ENCODE data around the gene KCNK7.

The KCNK7 gene

DNA sequence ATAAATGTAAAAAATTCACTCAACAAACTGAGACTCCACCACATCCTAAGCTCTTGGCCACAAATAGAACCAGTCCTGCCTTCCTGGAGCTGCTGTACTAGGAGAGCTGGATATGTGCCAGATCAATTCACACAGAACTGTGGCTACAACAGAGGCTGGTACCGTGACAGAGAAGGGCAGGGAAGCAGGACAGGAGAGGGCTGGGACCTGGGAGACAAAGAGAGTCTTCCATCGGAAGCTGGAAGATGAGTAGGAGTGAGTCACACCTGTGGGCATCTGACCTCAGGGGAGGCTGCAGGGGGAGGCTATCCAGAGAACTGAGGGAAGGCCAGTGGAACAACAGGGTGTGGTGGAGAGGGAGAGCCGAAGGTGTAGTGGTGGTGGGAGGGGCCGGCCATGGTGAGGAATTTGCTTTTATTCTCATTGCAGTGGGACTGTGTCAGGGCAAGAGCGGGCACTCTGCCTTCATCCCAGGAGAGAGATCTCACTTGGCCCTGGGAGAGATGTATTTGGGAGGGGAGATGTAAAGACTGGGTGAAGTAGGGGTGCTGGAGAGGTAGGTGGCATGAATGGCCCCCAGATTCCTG is 35.6 kb downstream of the KCNK7 start:
- DNase-seq: peak; percentile 60 to 69
- TF ChIP-seq GATA1 (IDR thresholded peaks at IDR 0.05; ENCODE audit: low read depth, low read length) (no peak), POLR2A (IDR thresholded peaks at IDR 0.05; ENCODE audit: low read length) (no peak)

DNA sequence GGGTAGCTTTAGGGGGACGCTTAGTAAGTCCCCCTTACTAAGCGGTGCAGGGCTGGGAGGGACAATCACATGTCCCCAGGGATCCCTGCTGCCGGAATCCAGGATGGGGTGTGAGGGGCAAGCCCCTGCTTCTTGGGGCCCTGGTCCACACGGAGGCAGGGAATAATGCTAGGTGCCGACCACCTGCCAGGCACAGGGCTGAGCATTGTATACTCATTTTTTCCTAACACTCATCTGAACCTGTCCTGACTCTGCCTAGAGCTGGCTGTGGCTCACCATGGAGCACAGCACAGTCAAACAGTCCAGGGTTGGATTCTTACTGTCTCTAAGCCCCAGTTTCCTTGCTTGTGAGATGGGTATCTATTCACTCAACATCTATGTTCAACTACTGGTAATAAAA is 36.1 kb downstream of the KCNK7 start:
- DNase-seq: no peak

DNA sequence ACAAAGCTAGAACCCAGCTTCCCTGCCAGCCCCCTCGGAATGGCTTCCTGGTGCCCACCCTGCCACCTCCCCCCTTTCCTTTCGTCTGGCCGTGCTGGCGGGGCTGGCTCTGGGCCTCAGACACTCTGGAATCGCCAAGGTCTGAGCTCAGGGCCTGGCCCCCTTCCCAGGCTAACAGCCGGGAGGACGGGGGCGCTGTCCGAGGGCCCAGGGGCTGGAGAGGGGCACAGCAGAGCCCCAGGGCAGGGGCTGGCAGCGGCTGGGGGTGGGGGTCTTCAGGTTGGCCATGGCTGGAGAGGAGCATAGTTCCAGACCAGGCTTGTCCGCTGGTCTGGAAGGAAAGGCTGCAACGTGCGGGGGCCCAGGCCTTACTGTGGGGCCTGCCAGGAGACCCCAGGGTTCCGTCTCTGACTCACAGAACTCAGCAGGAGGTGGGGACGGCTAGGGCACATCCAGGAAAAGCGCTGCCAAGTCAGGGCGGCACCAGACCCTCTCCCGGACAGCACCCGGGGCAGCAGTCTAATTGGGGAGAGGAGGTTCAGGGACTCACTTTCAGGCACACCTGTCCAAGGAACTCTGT is 36.6 kb downstream of the KCNK7 start:
- no peak for DNase-seq
- TF ChIP-seq GATA1 (IDR thresholded peaks at IDR 0.05; ENCODE audit: low read depth, low read length) (no peak), POLR2A (IDR thresholded peaks at IDR 0.05; ENCODE audit: low read length) (no peak)

More for the DNA sequence above, 36.1 kb downstream of the KCNK7 start:
- no peak for TF ChIP-seq POLR2A (IDR thresholded peaks at IDR 0.05; ENCODE audit: low read length)
- no peak for TF ChIP-seq GATA1 (IDR thresholded peaks at IDR 0.05; ENCODE audit: low read depth, low read length)

DNA sequence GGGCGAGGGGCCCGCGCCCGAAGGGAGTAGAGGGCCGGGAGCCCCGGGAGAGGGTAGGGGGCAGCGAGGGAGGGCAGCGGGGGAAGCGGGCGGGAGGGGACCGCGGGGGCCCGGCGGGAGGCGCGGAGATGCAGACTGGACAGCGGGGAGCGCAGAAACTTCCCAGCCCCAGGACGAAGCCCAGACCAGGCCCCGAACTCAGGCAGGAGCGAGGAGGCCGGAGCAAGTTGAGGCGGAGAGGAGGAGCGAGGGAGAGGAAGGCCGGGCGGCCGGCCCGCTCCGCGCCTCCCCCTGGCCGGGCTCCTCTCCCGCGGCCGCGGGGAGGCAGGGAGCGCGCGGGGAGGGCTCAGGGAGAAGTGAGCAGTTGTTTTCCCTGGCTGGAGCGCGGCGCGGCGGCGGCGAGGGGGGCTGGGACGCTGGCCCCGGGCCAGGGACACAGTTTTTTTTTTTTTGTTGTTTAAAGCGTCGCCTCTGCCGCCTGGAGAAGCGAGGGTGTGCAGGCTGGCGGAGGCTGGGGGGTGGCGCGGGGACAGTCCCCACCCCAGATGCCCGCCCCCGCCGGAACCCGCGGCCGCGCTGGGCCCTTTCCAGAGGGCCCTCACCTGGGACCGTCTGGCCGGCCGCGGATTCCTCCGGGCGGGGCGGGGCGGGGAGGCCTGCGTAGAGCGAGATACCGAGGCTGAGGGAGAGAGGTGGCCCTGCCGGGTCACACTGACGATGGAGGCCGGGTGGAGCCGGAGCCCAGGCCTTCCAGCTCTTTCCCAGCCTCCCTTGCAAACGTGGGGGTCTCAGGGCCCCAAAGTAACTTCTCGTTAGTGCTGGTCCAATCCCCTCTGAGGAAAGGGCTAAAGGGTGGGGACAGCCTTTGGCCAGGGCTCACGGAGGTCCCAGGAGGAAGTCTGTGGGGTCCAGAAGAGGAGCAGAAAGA is 37.3 kb downstream of the KCNK7 start, which contains the start of gene LTBP3:
Gene LTBP3 (minus strand): TSS at position 358 of the 928 bp plus-strand sequence. CDS start 400 bp downstream, outside the sequence.
- DNase-seq: peak; percentile 80 to 83
- TF ChIP-seq POLR2A (IDR thresholded peaks at IDR 0.05; ENCODE audit: low read length) (peak; percentile 32), GATA1 (IDR thresholded peaks at IDR 0.05; ENCODE audit: low read depth, low read length) (no peak)

DNA sequence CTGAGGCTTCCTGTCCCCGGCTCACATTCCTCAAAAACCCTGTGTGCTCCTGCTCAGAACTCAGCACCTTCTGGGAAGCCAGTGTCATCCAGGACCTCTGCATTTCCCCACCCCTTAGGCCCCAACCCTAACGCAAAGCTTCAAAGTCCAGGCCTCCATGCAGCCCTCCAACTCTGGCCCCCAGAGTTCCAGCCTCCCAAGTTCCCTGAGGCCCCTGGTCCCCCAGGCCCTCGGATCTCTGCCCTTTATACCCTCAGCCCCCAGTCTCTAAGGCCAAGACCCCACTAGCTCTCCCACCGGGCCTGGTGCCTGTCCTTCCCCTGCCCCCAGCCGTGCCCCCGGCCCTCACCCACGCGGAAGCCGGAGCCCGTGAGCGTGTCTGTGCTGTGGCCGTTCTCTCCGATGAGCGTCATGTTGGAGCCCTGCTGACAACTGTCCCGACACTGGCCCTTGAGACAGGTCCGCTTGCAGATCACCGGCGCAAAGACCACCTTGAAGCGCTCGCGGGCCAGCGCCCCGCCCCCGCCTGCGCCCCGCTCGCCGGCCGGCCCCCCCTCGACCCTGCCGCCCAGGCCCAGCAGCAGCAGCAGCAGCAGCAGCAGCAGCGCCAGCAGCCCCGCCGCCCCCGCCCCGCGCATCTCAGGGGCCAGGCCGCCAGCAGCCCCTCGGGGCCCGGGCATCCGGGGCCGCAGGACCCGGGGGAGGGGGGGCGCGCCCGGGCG is 38.2 kb downstream of the KCNK7 start:
- no peak for TF ChIP-seq GATA1 (IDR thresholded peaks at IDR 0.05; ENCODE audit: low read depth, low read length)
- TF ChIP-seq POLR2A (IDR thresholded peaks at IDR 0.05; ENCODE audit: low read length): no peak
- no peak for DNase-seq

DNA sequence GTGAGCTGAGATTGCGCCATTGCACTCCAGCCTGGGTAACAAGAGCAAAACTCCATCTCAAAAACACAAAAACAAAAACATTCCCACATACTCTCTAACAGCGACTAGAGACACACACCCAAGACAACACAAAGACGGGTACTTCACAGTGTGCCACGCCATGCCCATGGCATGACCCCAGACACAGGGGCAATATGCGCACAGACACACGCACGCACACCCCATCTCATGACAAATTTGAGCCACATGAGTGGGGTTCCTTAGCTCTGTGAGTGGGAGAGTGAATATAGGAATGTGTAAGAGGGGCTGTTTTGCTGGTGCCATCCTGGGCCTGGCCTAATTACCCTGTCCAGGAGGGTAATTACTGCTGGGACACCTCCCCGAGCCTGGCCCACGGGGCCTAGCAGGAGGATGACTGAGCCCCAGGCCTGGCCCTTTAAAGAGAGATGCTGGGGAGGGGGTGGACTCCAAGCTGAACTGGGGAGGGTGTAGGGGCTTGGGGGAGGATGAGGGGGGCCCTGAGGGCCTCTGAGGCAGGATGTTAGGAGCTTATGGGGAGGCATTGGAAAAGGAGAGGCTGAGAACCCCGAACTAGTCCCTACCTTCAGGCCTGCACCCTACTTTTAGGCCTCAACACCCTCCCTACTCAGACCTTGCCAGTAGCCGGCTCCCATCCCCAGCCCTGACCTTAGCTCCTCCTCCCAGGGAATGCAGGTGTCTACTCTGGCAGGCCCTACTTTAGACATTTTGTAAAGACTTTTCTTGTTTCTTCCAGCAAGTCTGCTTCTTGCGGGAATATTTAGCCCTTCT is 38.9 kb downstream of the KCNK7 start:
- DNase-seq: no peak
- no peak for TF ChIP-seq GATA1 (IDR thresholded peaks at IDR 0.05; ENCODE audit: low read depth, low read length)
- no peak for TF ChIP-seq POLR2A (IDR thresholded peaks at IDR 0.05; ENCODE audit: low read length)

DNA sequence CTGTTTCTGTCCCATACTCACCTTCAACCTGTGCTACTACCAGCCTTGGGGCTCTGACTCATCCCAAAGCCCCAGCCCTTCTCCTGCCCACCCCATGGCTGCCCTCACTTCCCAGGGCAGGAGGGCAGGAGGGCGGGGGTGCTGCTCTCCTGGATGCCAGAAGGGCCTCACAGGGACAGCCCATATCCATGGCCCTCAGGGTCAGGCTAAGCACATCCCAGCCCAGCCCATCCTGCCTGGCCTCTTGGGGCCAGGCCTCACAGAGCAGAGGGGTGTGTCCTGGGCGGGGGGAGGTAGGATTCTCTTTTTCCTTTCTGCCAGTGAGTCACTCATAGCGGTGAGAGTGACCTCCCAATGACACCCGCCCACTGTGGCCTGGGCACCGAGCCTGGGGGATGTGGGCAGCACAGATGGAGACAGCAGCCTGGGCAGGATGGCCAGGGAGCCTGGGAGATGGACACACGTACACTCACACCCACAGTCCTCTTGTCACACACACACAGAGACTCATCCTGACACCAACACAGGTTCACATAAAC is 39.8 kb downstream of the KCNK7 start:
- TF ChIP-seq GATA1 (IDR thresholded peaks at IDR 0.05; ENCODE audit: low read depth, low read length): no peak
- no peak for TF ChIP-seq POLR2A (IDR thresholded peaks at IDR 0.05; ENCODE audit: low read length)
- DNase-seq: peak in 1 of 2 experiments; percentile 49

DNA sequence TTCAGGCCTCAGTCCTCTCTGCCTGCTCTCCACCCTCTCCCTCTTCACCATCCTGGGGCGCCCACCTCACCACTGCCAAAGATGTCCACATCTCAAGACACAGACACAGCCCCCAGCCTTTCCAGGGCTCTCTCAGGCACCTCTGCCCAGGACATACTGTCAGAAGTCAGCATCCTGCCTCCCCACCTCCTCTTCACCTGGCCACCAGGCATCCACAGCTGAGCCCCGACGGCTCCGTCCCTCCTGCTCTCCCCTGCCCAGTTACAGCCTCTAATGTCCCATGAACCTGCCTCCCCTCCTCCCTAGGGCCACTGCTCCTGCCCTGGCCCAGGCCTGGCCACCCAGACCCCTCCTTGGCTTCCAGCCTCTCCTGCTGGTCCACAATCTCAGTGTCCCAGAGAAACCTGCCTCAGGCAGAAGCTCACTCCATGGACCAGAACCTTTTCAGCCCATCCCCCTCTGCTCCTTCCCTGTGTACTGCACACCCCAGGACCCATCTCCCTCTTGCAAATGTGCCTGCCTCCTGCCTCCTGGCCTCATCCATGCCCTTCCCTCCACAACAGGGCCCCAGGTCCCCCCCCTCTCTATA is 40.7 kb downstream of the KCNK7 start:
- TF ChIP-seq GATA1 (IDR thresholded peaks at IDR 0.05; ENCODE audit: low read depth, low read length): no peak
- TF ChIP-seq POLR2A (IDR thresholded peaks at IDR 0.05; ENCODE audit: low read length): no peak
- no peak for DNase-seq

DNA sequence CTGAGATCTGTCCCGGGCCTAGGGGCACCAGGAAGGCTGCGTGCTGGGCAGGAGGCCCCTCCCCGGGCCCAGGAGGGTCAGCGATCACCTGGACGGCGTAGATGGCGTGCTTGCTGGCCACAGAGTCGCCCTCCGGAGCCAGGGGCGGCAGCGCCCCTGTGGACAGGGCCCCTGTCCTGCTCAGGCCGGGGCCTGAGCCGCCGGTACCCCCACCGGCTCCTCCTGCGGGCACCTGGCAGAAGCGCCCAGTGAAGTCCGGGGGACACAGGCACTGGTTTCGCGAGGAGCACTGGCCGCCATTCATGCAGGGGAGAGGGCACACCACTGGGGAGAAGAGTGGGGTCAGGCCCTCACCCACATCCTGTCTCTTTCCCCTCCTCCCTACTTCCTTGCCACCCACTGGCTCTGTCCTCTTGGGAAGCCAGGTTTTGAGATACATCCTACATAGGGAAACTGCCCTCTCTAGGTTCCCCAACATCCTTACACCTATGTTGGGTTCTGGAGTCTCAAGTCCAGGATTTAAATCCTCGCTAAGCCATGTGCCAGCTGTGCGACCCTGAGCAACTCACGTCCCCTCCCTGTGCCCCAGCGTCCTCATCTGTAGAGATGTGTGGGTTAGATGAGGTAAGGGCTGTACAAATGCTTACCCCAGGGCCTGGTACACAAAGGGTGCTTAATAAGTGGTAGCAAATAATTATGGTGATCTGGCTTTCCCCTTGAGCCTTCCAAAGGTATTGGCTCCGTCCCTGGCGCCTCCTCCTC is 41.4 kb downstream of the KCNK7 start:
- TF ChIP-seq GATA1 (IDR thresholded peaks at IDR 0.05; ENCODE audit: low read depth, low read length) (no peak), POLR2A (IDR thresholded peaks at IDR 0.05; ENCODE audit: low read length) (no peak)
- no peak for DNase-seq

DNA sequence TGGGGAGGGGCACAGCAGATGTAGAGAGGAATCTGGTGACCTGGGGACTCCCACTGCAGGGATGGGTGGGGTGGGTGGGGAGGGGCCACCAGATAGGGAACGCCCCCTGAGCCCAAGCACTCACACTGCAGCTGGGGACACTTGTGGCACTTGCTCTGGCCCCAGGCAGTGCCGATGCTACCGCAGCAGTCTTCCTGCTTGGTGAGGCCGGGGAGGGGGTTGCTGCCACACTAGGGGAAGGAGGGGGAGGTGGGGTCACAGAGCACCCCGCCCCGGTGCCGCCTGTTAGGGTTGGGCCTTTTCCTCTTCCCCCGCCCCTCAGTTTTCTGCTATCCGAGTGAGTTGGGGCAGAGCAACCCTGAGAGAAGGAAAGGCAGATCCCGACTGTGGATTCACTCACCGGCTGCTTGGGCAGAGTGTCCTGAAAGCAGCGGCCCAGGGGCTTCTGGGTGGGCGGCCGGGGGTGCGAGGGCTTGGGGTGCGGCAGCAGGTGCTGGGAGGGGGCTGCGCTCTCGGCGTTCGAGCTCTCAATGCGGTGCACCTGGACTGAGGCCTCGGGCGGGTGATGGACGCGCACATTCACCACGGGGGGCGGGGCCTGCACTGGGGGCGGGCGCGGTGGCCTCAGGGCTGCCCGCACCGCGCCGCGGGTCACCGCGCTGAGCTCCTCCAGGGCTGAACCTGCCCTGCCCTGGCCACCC is 42.1 kb downstream of the KCNK7 start:
- TF ChIP-seq GATA1 (IDR thresholded peaks at IDR 0.05; ENCODE audit: low read depth, low read length): no peak
- no peak for TF ChIP-seq POLR2A (IDR thresholded peaks at IDR 0.05; ENCODE audit: low read length)
- peak; percentile 75 to 81 for DNase-seq

DNA sequence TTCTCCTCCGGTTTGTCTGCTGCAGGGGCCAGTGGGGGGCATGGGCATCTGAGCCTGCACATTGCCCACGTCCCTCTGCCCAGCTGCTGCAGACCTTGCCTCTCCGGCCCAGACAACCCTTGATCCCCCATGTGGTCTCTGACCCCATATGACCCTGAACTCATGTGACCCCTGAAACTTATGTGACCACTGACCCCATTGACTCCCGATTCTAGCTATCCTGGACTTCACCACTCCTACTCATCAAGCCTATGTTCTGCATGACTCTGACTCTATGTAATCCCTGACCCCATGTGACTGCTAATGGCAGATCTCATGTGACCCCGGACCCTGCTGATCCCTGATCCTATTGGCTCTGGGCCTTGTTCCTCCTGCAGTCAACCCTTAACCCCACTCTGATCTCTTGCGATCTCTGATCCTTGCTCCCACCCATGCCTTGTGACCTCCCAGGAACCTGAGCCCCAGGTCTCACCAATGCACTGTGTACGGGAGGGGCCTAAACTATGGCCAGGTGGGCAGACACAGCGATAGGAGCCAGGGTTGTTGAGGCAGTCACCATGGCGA is 43.1 kb downstream of the KCNK7 start:
- no peak for DNase-seq
- TF ChIP-seq POLR2A (IDR thresholded peaks at IDR 0.05; ENCODE audit: low read length): no peak

Measured in erythroblast (primary cell).